ENCODE measurements around the gene ALDH5A1. TPM values are rescaled to one million over a fixed set of nuclear protein-coding genes. Genes with fewer than 3 reads are reported as not detected.

ALDH5A1 gene
- total and polyA plus RNA-seq, 2 of the 13 experiments (the other 11 are each of a cell fraction or from before 2014, with no cell fraction given) = 12.8 to 32.5 TPM

DNA sequence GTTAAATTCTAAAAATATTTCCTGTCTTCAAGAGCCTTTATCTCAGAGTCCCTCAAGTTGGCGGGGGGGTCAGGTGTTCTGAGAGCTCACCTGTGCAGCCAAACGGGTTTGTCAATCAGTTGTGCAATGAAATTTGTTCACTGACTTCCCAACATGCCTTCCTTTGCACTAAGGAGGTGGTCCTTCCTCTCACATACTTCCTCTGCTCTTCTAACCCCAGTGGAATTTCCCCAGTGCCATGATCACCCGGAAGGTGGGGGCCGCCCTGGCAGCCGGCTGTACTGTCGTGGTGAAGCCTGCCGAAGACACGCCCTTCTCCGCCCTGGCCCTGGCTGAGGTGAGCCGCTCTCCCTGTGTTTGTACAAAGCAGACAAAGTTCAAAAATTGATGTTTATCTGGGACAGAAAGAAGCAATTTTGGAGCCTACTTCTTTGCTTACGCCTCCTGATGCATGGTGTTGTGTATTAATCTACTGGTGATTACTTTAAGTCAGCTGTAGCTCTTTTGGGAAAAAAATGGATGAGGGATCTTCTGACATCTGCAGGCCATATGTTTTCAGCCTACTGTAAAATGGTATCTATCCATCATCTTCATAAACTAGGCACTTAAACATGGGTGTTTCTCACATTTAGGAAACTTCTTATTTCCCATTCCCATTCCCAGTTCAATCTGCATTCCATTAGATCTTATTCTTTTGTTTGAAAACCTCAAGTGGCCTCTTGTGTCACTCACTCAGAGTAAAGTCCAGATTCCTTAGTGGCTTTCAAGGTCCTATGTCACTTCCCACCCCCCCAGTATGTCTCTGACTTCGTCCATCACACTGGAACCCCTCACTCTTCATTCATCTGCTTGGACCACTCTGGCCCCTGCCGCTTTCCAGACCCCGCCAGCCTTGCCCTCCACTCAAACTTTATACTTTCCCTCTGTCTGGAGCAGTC, 10.1 kb downstream of the ALDH5A1 start (continued):
- no peak for TF ChIP-seq EED (CRISPR knock-in tag; IDR thresholded peaks at IDR 0.05)
- TF ChIP-seq NFKB2 (CRISPR knock-in tag; IDR thresholded peaks at IDR 0.05; ENCODE audit: borderline replicate concordance) = peak; percentile 66; the same call in 1 of the 2 replicates
- TF ChIP-seq ZNF670 (CRISPR knock-in tag; IDR thresholded peaks at IDR 0.05; ENCODE audit: borderline replicate concordance) = no peak
- TF ChIP-seq DRAP1 (CRISPR knock-in tag; IDR thresholded peaks at IDR 0.05) = 0 out of 2 replicates have a peak, but pooled peaks have one; percentile 31
- TF ChIP-seq HMG20A (CRISPR knock-in tag; IDR thresholded peaks at IDR 0.05; ENCODE audit: borderline replicate concordance) = no peak
- peak; percentile 79; the same call in 1 of the 2 replicates for TF ChIP-seq REPIN1 (CRISPR knock-in tag; IDR thresholded peaks at IDR 0.05; ENCODE audit: borderline replicate concordance, low read depth)
- TF ChIP-seq ZNF138 (CRISPR knock-in tag; IDR thresholded peaks at IDR 0.05; ENCODE audit: low read depth) = no peak
- TF ChIP-seq THAP11 (CRISPR knock-in tag; IDR thresholded peaks at IDR 0.05) = peak; percentile 77
- no peak for TF ChIP-seq ZFP36L1 (CRISPR knock-in tag; IDR thresholded peaks at IDR 0.05)
- TF ChIP-seq PRMT3 (CRISPR knock-in tag; IDR thresholded peaks at IDR 0.05; ENCODE audit: borderline replicate concordance, low read depth) = no peak
- TF ChIP-seq SCMH1 (CRISPR knock-in tag; IDR thresholded peaks at IDR 0.05; ENCODE audit: borderline replicate concordance) = no peak
- no peak for TF ChIP-seq SMC3 (IDR thresholded peaks at IDR 0.05; ENCODE audit: low read length)
- 0 out of 2 replicates have a peak, but pooled peaks have one; percentile 57 for TF ChIP-seq ZNF430 (CRISPR knock-in tag; IDR thresholded peaks at IDR 0.05)
- TF ChIP-seq ZNF558 (CRISPR knock-in tag; IDR thresholded peaks at IDR 0.05; ENCODE audit: borderline replicate concordance) = no peak
- TF ChIP-seq ATAD3A (CRISPR knock-in tag; IDR thresholded peaks at IDR 0.05) = no peak
- no peak for TF ChIP-seq ZNF468 (CRISPR knock-in tag; IDR thresholded peaks at IDR 0.05)
- peak; percentile 52 for TF ChIP-seq CREM (IDR thresholded peaks at IDR 0.05)
- TF ChIP-seq CREM (CRISPR knock-in tag; IDR thresholded peaks at IDR 0.05) = no peak
- TF ChIP-seq ZBTB8A (CRISPR knock-in tag; IDR thresholded peaks at IDR 0.05; ENCODE audit: borderline replicate concordance, low read depth) = no peak
- TF ChIP-seq HOMEZ (CRISPR knock-in tag; IDR thresholded peaks at IDR 0.05; ENCODE audit: low read depth) = peak; percentile 82
- TF ChIP-seq HOXA7 (CRISPR knock-in tag; IDR thresholded peaks at IDR 0.05) = no peak
- no peak for TF ChIP-seq POLR2AphosphoS2 (IDR thresholded peaks at IDR 0.05; ENCODE audit: low read depth, low read length)
- no peak; the same call in 1 of the 2 replicates for TF ChIP-seq SIN3B (IDR thresholded peaks at IDR 0.05; ENCODE audit: low read length)
- peak; percentile 64 for TF ChIP-seq ZNF205 (CRISPR knock-in tag; IDR thresholded peaks at IDR 0.05)
- TF ChIP-seq KLF16 (CRISPR knock-in tag; IDR thresholded peaks at IDR 0.05) = 0 out of 4 replicates have a peak, but pooled peaks of 1 of the 2 experiments have one; percentile 56
- TF ChIP-seq, protein P1, sequence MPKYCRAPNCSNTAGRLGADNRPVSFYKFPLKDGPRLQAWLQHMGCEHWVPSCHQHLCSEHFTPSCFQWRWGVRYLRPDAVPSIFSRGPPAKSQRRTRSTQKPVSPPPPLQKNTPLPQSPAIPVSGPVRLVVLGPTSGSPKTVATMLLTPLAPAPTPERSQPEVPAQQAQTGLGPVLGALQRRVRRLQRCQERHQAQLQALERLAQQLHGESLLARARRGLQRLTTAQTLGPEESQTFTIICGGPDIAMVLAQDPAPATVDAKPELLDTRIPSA (CRISPR knock-in tag; IDR thresholded peaks at IDR 0.05; ENCODE audit: borderline replicate concordance) = no peak
- TF ChIP-seq NCOA5 (CRISPR knock-in tag; IDR thresholded peaks at IDR 0.05) = no peak

All from HepG2 (cell line).